ENCODE measurements around the gene C1orf174. TPM values are rescaled to one million over a fixed set of nuclear protein-coding genes. Genes with fewer than 3 reads are reported as not detected.

The C1orf174 gene
- total and polyA plus RNA-seq, 2 of the 4 experiments (the other 2 are of a cell fraction), result 26.7 to 45.7 TPM

DNA sequence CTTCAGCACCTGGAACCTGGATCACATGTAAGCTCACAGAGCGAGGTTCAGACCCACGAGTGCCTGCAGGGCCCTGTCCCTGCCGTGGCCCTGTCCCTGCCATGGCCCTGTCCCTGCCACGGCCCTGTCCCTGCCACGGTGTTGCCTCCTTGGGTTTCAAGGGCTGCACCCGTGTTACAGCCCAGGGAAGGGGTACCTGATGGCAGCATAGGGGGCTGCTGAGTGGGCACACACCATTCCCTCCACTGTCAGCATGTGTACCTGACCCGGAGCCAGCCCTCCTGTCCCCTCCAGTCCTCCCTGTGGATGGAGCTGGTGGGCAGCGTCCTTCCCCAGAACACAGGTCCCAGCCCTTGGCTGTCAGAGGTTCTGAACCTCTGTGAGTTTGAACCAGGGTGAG is 27.5 kb downstream of the C1orf174 start:
- H3K9ac ChIP-seq (ENCODE audit: low read depth, low read length), result no peak overlapping the region
- no peak overlapping the region for H2AK5ac ChIP-seq (ENCODE audit: low read depth, low read length)
- no peak overlapping the region for H2AK9ac ChIP-seq (replicated peaks; ENCODE audit: low read depth, low read length, poor library complexity)
- no CpG with 5 or more reads among the region's 8 CpGs for WGBS, 2 experiments (ENCODE audit: extremely low coverage in 2 of 2, insufficient read length in 1 of 2)
- H3K27me3 ChIP-seq (ENCODE audit: control insufficient read depth, insufficient read depth, low read length), result no peaks in the 10 kb centered on the region
- H2BK20ac ChIP-seq (ENCODE audit: low read depth, low read length), result no peak overlapping the region
- no peak overlapping the region for H2AFZ ChIP-seq (replicated peaks; ENCODE audit: low read length, poor library complexity)
- H3K9me3 ChIP-seq (ENCODE audit: control insufficient read depth, insufficient read depth, low read length), result no peaks in the 10 kb centered on the region
- BruUV-seq (replicated peaks), result no TSS peak
- H3K36me3 ChIP-seq (ENCODE audit: control insufficient read depth, insufficient read depth, low read length), result peaks cover 40% of the 10 kb centered on the region
- no peak overlapping the region for H2BK120ac ChIP-seq (ENCODE audit: low read depth, low read length)
- no peak for ATAC-seq (ENCODE audit: low read depth)
- H2BK15ac ChIP-seq (ENCODE audit: low read depth, low read length), result no peak overlapping the region
- no peak overlapping the region for H3K23ac ChIP-seq (ENCODE audit: low read depth, low read length)
- CTCF ChIA-PET, result no interaction called here
- no peaks in the 10 kb centered on the region for H3K9me1 ChIP-seq (ENCODE audit: insufficient read depth, low read length)
- H4K91ac ChIP-seq (ENCODE audit: insufficient read depth, low read depth, low read length), result no peak overlapping the region
- in situ Hi-C loops (cut with MboI; ENCODE audit: low sequenced_read_pairs), result no loop called here
- H3K4ac ChIP-seq (ENCODE audit: low read depth, low read length), result no peak overlapping the region
- no peak overlapping the region for H3K14ac ChIP-seq (replicated peaks; ENCODE audit: low read depth, low read length)
- H3K4me1 ChIP-seq (ENCODE audit: control insufficient read depth, insufficient read depth, low read length), result no peaks in the 10 kb centered on the region
- intact Hi-C loops (cut with micrococcal nuclease), result no loop called here
- no peak overlapping the region for H3K56ac ChIP-seq (ENCODE audit: extremely low read depth, insufficient read depth, low read length)
- no peak overlapping the region for H4K8ac ChIP-seq (ENCODE audit: low read depth in 2 of 2, low read length in 2 of 2)
- no peak overlapping the region for H3K4me3 ChIP-seq (ENCODE audit: insufficient read depth, low read depth, low read length)
- no peak overlapping the region for H3K27ac ChIP-seq (ENCODE audit: insufficient read depth, low read length)
- no peak overlapping the region for H3K18ac ChIP-seq (ENCODE audit: low read depth, low read length)
- TF ChIP-seq CEBPB (IDR thresholded peaks at IDR 0.05; ENCODE audit: low read depth, low read length) (no peak), SMC3 (IDR thresholded peaks at IDR 0.05; ENCODE audit: low read depth, low read length) (no peak), MAFK (IDR thresholded peaks at IDR 0.05; ENCODE audit: low read depth, low read length) (no peak), RCOR1 (IDR thresholded peaks at IDR 0.05; ENCODE audit: insufficient replicate concordance, low read length) (no peak), RFX5 (IDR thresholded peaks at IDR 0.05; ENCODE audit: low read depth, low read length) (no peak), RAD21 (IDR thresholded peaks at IDR 0.05; ENCODE audit: low read length) (no peak), BHLHE40 (IDR thresholded peaks at IDR 0.05; ENCODE audit: low read depth, low read length) (no peak), FOS (IDR thresholded peaks at IDR 0.05; ENCODE audit: low read depth, low read length) (no peak), MXI1 (IDR thresholded peaks at IDR 0.05; ENCODE audit: borderline replicate concordance, low read depth, low read length) (no peak), MAZ (IDR thresholded peaks at IDR 0.05; ENCODE audit: borderline replicate concordance, low read depth, low read length) (no peak), NFE2L2 (IDR thresholded peaks at IDR 0.05; ENCODE audit: low read depth, low read length) (no peak), POLR2A (IDR thresholded peaks at IDR 0.05; ENCODE audit: low read depth, low read length) (no peak), CHD1 (IDR thresholded peaks at IDR 0.05; ENCODE audit: low read depth, low read length) (no peak)
- TF ChIP-seq, protein P1, sequence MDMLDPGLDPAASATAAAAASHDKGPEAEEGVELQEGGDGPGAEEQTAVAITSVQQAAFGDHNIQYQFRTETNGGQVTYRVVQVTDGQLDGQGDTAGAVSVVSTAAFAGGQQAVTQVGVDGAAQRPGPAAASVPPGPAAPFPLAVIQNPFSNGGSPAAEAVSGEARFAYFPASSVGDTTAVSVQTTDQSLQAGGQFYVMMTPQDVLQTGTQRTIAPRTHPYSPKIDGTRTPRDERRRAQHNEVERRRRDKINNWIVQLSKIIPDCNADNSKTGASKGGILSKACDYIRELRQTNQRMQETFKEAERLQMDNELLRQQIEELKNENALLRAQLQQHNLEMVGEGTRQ (IDR thresholded peaks at IDR 0.05; ENCODE audit: low read depth, low read length), result no peak
- TF ChIP-seq, protein P2, sequence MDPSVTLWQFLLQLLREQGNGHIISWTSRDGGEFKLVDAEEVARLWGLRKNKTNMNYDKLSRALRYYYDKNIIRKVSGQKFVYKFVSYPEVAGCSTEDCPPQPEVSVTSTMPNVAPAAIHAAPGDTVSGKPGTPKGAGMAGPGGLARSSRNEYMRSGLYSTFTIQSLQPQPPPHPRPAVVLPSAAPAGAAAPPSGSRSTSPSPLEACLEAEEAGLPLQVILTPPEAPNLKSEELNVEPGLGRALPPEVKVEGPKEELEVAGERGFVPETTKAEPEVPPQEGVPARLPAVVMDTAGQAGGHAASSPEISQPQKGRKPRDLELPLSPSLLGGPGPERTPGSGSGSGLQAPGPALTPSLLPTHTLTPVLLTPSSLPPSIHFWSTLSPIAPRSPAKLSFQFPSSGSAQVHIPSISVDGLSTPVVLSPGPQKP (IDR thresholded peaks at IDR 0.05; ENCODE audit: borderline replicate concordance, low read depth, low read length), result no peak
- TF ChIP-seq, protein P3, sequence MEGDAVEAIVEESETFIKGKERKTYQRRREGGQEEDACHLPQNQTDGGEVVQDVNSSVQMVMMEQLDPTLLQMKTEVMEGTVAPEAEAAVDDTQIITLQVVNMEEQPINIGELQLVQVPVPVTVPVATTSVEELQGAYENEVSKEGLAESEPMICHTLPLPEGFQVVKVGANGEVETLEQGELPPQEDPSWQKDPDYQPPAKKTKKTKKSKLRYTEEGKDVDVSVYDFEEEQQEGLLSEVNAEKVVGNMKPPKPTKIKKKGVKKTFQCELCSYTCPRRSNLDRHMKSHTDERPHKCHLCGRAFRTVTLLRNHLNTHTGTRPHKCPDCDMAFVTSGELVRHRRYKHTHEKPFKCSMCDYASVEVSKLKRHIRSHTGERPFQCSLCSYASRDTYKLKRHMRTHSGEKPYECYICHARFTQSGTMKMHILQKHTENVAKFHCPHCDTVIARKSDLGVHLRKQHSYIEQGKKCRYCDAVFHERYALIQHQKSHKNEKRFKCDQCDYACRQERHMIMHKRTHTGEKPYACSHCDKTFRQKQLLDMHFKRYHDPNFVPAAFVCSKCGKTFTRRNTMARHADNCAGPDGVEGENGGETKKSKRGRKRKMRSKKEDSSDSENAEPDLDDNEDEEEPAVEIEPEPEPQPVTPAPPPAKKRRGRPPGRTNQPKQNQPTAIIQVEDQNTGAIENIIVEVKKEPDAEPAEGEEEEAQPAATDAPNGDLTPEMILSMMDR (conservative IDR thresholded peaks at IDR 0.05; ENCODE audit: low read depth, low read length), result no peak
- DNase-seq, result no peak
- dilution Hi-C loops (cut with HindIII; ENCODE audit: low sequenced_read_pairs, unreplicated experiment), result no loop called here
- H3K79me1 ChIP-seq (ENCODE audit: low read depth in 1 of 2, low read length in 2 of 2), result no peaks in the 10 kb centered on the region
- POLR2A ChIA-PET (ENCODE audit: unreplicated experiment), result no interaction called here
- H2BK5ac ChIP-seq (ENCODE audit: low read depth, low read length, poor library complexity, severe bottlenecking), result no peak overlapping the region
- H4K5ac ChIP-seq (ENCODE audit: low read depth, low read length), result no peak overlapping the region
- no peaks in the 10 kb centered on the region for H4K20me1 ChIP-seq (ENCODE audit: insufficient read depth, low read length)
- no peak overlapping the region for H3K4me2 ChIP-seq (ENCODE audit: low read depth, low read length)

All from IMR-90 (cell line).